HG03066 (cell line): Measurements from ENCODE around the gene MEGF11.

Experiments used
- ATAC-seq: cut with Tn5 transposase; IDR thresholded peaks from one replicate; pipeline ENCODE4 v1.9.1; 2021; ENCODE audit warnings: low read depth; ENCODE audit not compliant: unreplicated experiment

MEGF11 gene

GRCh38 chr15:65914981-65915925 lies 338.3 kb downstream of the MEGF11 start:
- no peak for ATAC-seq

DNA sequence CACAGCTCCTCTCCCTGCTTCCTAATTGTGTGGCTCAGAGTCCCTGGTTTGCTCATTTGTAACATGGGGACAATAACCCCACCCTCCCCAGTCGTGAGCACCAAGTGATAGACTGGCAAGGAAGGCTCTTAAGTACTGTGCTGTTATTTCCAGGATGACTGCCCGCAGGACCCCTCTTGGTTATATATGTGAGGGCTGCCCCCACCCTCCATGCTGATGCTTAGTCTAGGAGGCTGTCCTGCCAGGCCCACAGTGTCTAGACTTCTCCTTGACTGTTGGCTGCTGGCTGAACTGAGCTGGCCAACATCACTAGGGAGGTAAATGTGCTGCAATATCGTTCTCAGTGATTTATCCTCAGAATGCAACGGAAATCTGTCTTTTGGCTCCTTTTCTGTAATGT lies 339.2 kb downstream of the MEGF11 start:
- no peak for ATAC-seq

GRCh38 chr15:65913631-65914199 lies 339.8 kb downstream of the MEGF11 start:
- ATAC-seq, result no peak

GRCh38 chr15:65912235-65912634 lies 341.3 kb downstream of the MEGF11 start:
- no peak for ATAC-seq

DNA sequence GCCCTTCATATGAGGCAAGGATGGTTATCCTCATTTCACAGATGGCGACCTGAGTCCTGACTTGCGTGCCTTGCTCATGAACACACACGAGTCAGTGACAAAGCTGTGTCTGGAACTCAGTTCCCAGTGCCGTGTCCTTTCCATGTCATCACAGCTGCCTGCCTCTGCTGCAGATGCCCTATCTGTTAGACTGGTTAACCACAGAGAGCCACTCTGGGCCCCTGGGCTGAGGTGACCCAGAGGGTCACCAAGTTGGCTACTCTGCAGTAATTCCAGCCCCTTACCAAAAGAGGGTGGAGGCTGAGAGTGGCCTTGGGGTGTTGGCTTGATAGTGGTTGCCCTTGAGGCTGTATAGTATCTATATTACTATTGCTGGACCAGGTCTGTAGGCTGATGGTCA lies 343.2 kb downstream of the MEGF11 start:
- ATAC-seq, result no peak

- ATAC-seq, result no peak
Measured at GRCh38 chr15:65909831-65910230, 343.7 kb downstream of the MEGF11 start.

DNA sequence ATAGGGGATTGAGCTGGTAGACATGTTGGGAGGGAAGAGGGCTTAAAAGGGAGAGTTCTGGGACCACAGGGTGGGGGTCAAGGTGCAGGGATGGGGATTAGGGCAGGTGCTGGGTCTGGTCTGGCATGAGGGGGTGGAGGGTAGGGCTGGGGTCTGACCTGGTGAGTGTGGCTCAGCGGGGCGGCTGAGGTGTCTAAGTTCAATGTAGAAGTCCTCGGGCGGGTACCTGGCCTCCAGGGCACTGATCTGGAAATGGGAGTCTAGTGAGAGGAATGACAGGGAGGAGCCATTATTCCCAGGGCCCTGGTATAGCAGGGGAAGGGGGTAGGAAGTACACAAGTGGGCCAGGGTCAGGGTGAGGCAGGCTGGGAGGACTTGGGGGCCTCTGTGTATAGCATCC lies 344.7 kb downstream of the MEGF11 start:
- no peak for ATAC-seq

- no peak for ATAC-seq
Measured at GRCh38 chr15:65907661-65908060, 345.9 kb downstream of the MEGF11 start.

- ATAC-seq, result no peak
Measured at GRCh38 chr15:65906396-65906795, 347.2 kb downstream of the MEGF11 start.

- ATAC-seq, result no peak
Measured at GRCh38 chr15:65904301-65904700, 349.2 kb downstream of the MEGF11 start.

- ATAC-seq, result no peak
Measured at GRCh38 chr15:65903296-65904073, 350.1 kb downstream of the MEGF11 start.

DNA sequence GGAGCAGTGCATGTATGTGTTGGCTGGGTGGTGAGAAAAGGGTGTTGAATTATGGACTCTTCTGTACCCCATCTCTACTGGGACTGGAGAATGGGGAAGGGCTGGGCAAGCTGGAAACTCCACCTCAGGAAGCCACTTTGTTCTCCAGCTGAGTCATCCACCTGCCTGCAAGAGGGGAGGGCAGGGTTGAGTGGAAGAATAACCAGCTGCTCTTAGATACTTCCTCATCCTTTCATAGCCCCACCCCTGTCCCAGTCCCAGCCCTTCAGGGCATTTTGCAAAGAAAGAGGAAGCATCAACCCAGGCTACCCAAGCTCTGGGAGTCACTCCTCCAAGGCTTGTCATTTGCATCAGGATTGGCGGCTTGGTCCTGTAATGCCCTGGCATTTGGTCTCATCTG lies 351.2 kb downstream of the MEGF11 start:
- ATAC-seq, result peak; percentile 82

- no peak for ATAC-seq
Measured at GRCh38 chr15:65901836-65902235, 351.7 kb downstream of the MEGF11 start.

GRCh38 chr15:65901336-65901735 lies 352.2 kb downstream of the MEGF11 start:
- ATAC-seq, result no peak

- ATAC-seq, result no peak
Measured at GRCh38 chr15:65900488-65900887, 353.1 kb downstream of the MEGF11 start.

GRCh38 chr15:65896236-65896635 lies 357.3 kb downstream of the MEGF11 start:
- ATAC-seq, result no peak

DNA sequence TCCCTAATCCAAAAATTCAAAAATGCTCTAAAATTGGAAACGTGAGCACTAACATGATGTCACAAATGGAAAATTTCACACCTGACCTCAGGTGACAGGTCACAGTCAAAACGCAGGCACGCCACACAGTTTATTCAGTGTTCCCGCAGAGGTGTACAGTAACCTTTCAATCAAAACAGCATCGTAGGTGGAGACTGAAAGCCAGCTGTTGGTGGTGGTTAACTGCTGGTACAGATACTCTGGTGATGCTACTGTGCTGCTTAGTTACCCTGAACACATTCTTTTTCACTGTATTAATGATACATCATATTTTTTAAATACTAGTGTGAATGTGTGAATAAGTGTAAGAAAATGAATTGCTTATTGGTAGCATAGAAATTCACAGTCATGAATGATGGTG lies 360.5 kb downstream of the MEGF11 start:
- ATAC-seq, result no peak

DNA sequence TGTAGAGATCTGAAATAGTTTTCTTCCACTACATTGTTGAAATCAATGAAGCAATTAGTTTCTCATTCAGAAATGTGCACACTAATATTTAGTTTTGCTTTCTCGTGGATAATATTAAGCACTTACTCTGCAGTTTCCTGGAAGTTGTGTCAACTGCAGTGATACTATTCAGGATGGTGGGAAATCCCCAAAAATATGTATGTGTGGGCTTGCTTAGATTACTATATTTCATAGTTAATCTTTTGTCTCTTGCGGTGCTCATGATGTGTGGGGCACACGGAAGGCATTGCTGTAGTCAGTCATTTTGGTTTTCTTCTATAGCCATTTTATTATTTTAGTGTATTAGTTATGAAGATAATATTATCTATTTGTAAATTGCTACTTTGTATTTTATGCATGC lies 364.6 kb downstream of the MEGF11 start:
- no peak for ATAC-seq

- no peak for ATAC-seq
Measured at GRCh38 chr15:65887565-65887964, 366.0 kb downstream of the MEGF11 start.

DNA sequence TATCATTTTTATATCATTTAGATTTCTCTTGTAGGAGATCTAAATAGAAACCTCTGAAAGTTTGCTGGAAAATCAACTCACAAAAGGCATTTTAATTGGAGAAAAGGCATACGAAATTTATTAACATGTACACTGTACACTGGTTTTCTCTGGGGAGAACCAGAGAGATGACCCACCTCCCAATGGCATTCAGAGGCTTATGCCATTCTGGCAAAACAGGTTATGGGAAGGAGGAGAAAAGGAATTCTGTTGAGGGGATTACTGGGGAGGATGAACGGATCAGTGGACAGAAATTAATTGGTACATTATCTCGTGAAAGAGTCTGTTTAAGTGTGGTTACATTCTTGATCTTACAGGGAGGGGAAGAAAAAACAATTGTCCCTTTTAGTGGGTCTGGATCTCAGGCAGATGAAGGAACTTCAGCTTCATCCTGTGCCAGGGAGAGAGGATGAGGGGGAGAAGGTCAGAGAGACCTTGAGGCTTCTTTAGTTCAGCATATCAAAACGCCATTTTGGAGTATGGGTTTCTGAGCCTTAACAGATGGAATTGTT lies 367.8 kb downstream of the MEGF11 start:
- no peak for ATAC-seq

DNA sequence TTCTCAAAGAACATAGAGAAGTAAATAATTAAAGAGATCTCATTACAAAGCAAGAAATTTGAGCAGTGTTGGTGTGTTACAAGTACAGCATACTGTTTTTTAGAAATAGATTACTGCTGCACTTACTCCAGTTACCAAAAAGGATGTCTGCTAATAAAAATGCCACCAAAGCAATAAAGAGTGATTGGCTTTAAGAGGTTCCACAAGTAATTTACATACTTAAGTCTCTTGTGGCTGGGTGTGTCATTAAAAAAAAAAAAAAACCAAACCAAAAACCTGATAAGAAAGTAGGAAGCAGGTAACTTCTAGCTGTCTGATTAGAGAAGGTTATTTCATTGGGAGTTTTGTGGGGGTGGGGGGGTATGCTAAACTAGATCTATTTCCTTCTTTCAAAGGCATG lies 369.0 kb downstream of the MEGF11 start:
- ATAC-seq, result no peak
